ENCODE data around the gene YPEL1. TPM values are rescaled to one million over a fixed set of nuclear protein-coding genes. Genes with fewer than 3 reads are reported as not detected.

Gene YPEL1
- total RNA-seq = 19.5 and 20.9 TPM in 2 replicates
- long read RNA-seq, partial matches to known transcripts = 1 of 9 reads
- long read RNA-seq, other reads (novel, unspliced or antisense) = 8 of 9 reads

GRCh38 chr22:21735200-21736083, at the start of gene YPEL1:
Gene YPEL1 (minus strand): TSS chr22:21735794. CDS start chr22:21710744, 25,050 bp downstream.
- H3K36me3 Mint-ChIP-seq (ENCODE audit: low read depth) = no peaks in the 10 kb centered on the region
- no peak for TF ChIP-seq CTCF (conservative IDR thresholded peaks at IDR 0.05)
- peak; percentile 98 for DNase-seq (ENCODE audit: low read depth, low spot score)
- peaks cover 15% of the 10 kb centered on the region for H3K4me1 Mint-ChIP-seq
- no peaks in the 10 kb centered on the region for H3K9me3 Mint-ChIP-seq
- H3K27me3 Mint-ChIP-seq (ENCODE audit: low read depth) = peaks cover 5% of the 10 kb centered on the region
- H3K27ac Mint-ChIP-seq (ENCODE audit: unreplicated experiment) = peak within 1 kb of the TSS; percentile 98
- peak within 1 kb of the TSS; percentile 98 for H3K4me3 Mint-ChIP-seq

- Mint-ChIP-seq H3K27me3 (ENCODE audit: low read depth) (no peaks in the 10 kb centered on the region), H3K4me1 (no peaks in the 10 kb centered on the region), H3K4me3 (no peak overlapping the region), H3K36me3 (ENCODE audit: low read depth) (peaks cover 15% of the 10 kb centered on the region), H3K9me3 (no peaks in the 10 kb centered on the region), H3K27ac (ENCODE audit: unreplicated experiment) (no peak overlapping the region)
- no peak for TF ChIP-seq CTCF (conservative IDR thresholded peaks at IDR 0.05)
- DNase-seq (ENCODE audit: low read depth, low spot score) = no peak
These were observed 44.7 kb upstream of the YPEL1 start for GRCh38 chr22:21780259-21780658.

GRCh38 chr22:21779444-21779843, 43.9 kb upstream of the YPEL1 start:
- no peaks in the 10 kb centered on the region for H3K9me3 Mint-ChIP-seq
- TF ChIP-seq CTCF (conservative IDR thresholded peaks at IDR 0.05) = no peak
- H3K4me3 Mint-ChIP-seq = no peak overlapping the region
- peaks cover 7% of the 10 kb centered on the region for H3K4me1 Mint-ChIP-seq
- H3K27ac Mint-ChIP-seq (ENCODE audit: unreplicated experiment) = no peak overlapping the region
- no peak for DNase-seq (ENCODE audit: low read depth, low spot score)
- no peaks in the 10 kb centered on the region for H3K27me3 Mint-ChIP-seq (ENCODE audit: low read depth)
- peaks cover 19% of the 10 kb centered on the region for H3K36me3 Mint-ChIP-seq (ENCODE audit: low read depth)

GRCh38 chr22:21778705-21779363, 43.2 kb upstream of the YPEL1 start:
- Mint-ChIP-seq H3K4me1 (peaks cover 11% of the 10 kb centered on the region), H3K36me3 (ENCODE audit: low read depth) (peaks cover 19% of the 10 kb centered on the region), H3K27ac (ENCODE audit: unreplicated experiment) (peak overlapping the region; percentile 62), H3K27me3 (ENCODE audit: low read depth) (no peaks in the 10 kb centered on the region), H3K9me3 (no peaks in the 10 kb centered on the region), H3K4me3 (no peak overlapping the region)
- DNase-seq (ENCODE audit: low read depth, low spot score) = no peak
- no peak for TF ChIP-seq CTCF (conservative IDR thresholded peaks at IDR 0.05)

- H3K4me1 Mint-ChIP-seq = peaks cover 14% of the 10 kb centered on the region
- H3K27ac Mint-ChIP-seq (ENCODE audit: unreplicated experiment) = no peak overlapping the region
- no peaks in the 10 kb centered on the region for H3K27me3 Mint-ChIP-seq (ENCODE audit: low read depth)
- DNase-seq (ENCODE audit: low read depth, low spot score) = no peak
- peaks cover 38% of the 10 kb centered on the region for H3K36me3 Mint-ChIP-seq (ENCODE audit: low read depth)
- TF ChIP-seq CTCF (conservative IDR thresholded peaks at IDR 0.05) = no peak
- no peak overlapping the region for H3K4me3 Mint-ChIP-seq
- H3K9me3 Mint-ChIP-seq = no peaks in the 10 kb centered on the region
These were observed 36.0 kb upstream of the YPEL1 start for GRCh38 chr22:21771631-21771976.

All from neural crest cell (in vitro differentiated cells).